ENCODE data around the gene IFNK.

The IFNK gene

DNA sequence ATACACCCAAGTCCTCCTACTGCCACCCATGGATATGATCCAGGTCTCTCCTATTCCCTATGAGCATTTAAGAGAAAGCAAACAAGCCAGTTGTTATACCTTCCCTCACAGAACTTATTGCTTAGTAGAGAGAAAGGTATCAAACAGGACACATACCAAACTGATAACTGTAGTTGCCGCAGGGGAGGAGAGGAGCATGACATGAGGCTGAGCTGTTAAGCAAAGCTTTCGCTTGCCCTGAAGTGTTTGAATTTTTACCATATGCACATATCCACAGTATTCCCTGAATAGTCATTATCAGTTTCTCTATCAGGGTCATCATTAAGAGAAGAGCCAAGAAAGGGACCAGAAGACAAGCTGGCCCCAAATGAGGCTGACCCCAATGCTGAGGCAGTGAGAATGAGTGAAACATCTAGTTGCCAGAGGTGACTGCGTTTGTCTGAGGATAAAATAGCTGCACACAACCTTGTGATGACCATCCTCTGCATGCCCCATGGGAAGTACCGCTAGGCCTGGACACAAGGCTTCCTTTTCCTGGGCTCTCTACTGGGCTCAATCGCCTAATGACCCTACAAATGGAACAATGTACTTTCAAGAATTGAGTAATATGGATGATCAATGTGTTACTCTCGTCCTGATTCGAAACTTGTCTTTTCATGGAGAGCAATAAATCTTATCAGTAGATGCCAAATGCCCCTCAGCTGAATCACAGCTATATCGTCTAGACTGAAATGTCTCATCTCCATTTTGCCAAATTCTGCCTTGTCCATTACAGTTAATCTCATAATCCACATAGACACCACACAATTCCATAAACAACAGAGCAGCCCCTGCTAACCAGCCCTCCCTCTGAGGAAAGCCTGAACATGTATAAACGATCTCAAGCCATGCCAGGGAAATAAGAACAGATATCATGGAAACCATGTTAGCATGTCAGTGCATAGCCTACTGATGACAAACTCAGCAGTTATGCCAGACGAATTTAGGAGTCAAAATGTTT is 4.3 kb upstream of the IFNK start:
- no peak overlapping the region for H3K4me3 ChIP-seq (ENCODE audit: control insufficient read depth, low read depth, low read length)
- no peak for DNase-seq (ENCODE audit: low read depth)
- TF ChIP-seq, protein P1, sequence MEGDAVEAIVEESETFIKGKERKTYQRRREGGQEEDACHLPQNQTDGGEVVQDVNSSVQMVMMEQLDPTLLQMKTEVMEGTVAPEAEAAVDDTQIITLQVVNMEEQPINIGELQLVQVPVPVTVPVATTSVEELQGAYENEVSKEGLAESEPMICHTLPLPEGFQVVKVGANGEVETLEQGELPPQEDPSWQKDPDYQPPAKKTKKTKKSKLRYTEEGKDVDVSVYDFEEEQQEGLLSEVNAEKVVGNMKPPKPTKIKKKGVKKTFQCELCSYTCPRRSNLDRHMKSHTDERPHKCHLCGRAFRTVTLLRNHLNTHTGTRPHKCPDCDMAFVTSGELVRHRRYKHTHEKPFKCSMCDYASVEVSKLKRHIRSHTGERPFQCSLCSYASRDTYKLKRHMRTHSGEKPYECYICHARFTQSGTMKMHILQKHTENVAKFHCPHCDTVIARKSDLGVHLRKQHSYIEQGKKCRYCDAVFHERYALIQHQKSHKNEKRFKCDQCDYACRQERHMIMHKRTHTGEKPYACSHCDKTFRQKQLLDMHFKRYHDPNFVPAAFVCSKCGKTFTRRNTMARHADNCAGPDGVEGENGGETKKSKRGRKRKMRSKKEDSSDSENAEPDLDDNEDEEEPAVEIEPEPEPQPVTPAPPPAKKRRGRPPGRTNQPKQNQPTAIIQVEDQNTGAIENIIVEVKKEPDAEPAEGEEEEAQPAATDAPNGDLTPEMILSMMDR (conservative IDR thresholded peaks at IDR 0.05; ENCODE audit: control insufficient read depth, insufficient read depth, low read depth, low read length) = no peak

DNA sequence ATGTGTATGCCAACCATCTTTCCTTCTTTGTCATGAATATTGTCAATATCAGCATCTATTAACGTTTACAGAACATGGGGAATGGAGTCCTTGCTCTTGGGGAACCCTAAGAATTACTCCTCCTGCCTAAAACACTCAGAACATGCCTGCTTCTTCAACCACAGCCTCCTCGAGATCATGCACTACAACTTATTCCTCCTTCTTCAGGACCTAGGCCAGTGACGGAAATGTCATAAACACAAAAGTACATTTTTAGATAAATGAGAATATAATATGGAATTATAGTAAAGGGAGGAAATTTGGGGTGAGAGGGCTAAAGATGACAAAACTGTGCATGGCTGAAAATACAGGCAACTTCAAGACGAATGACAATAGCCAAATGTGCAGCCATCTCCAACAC is 3.1 kb upstream of the IFNK start:
- TF ChIP-seq, protein P1 (conservative IDR thresholded peaks at IDR 0.05; ENCODE audit: control insufficient read depth, insufficient read depth, low read depth, low read length) = no peak
- no peak overlapping the region for H3K4me3 ChIP-seq (ENCODE audit: control insufficient read depth, low read depth, low read length)
- no peak for DNase-seq (ENCODE audit: low read depth)

DNA sequence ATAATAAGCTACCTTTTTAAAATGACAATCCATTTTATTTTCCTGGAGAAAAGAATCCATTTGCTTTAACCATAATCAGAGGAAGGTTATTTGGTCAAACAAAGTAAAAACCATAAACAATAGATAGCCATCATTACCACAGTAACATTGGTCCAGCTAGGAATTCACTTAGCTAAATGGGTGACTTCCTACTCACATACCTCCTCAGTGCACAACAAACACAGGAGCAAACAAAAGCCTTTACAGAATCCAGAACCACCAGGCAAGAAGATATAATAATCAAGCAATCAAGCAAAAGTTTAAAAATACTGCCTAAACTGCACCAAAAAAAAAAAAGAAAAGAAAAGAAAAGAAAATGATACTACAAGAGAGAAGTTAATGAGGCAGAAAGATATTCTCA is 949 bp upstream of the IFNK start:
- DNase-seq (ENCODE audit: low read depth) = no peak
- no peak overlapping the region for H3K4me3 ChIP-seq (ENCODE audit: control insufficient read depth, low read depth, low read length)
- TF ChIP-seq, protein P1 (conservative IDR thresholded peaks at IDR 0.05; ENCODE audit: control insufficient read depth, insufficient read depth, low read depth, low read length) = no peak

DNA sequence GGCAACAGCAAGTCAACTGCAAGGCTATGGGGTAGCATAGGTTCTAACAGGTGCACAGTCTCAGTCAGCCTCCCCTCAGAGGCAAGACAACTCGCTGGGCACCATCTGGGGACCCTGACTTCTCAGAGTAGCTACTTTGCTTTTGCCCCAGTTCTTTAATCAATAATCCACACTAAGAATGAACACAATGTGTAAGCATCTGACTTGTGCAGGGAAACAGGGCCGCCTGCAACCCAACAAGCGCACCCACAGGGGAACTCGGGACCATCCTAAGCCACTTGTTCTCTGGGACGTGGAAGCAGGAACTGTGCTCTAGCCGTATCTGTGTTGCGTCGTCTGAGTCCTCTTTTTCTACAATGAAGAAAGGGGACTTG is 3.6 kb downstream of the IFNK start:
- DNase-seq (ENCODE audit: low read depth) = no peak
- TF ChIP-seq, protein P1 (conservative IDR thresholded peaks at IDR 0.05; ENCODE audit: control insufficient read depth, insufficient read depth, low read depth, low read length) = no peak
- no peak overlapping the region for H3K4me3 ChIP-seq (ENCODE audit: control insufficient read depth, low read depth, low read length)

DNA sequence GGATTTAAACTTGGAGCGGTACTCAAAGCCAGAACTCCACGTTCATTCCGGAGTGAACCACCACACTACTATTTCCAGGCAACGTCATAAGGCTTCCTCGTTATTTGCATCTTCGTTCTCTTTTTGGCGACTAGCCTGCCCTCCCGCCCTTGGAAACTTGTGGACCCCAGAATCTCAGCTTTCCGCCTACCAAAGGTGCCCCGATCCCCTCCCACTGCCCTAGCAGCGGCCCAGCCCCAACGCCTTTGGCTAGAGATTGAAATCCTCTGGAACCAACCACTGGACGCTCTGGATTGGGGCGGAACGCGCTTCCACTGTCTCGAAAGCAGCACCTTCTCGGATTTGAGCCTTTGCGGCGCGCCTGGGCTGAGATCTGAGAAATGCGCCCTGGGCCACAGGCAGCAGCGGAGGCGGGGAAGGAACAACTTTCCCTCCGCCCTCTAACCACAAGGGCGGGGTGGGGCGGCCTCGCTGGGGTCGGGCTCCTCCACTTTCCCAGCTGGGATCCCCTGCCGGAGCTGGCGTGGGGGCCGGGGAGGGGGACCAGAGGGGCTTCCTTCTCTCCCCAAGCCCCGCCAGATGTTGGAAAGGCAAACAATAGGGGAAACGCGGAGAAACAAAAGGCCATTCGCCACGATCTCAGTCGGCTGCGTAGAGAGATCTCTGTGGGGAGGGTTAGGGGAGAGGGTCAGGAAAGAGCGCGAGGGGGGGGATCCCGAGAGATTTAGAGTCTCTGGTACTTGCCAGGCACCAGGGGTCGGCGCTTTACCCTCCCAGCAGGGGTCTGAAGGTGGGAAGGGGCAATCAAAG is 4.2 kb downstream of the IFNK start:
- TF ChIP-seq, protein P1 (conservative IDR thresholded peaks at IDR 0.05; ENCODE audit: control insufficient read depth, insufficient read depth, low read depth, low read length) = no peak
- peak; percentile 53 for DNase-seq (ENCODE audit: low read depth)

DNA sequence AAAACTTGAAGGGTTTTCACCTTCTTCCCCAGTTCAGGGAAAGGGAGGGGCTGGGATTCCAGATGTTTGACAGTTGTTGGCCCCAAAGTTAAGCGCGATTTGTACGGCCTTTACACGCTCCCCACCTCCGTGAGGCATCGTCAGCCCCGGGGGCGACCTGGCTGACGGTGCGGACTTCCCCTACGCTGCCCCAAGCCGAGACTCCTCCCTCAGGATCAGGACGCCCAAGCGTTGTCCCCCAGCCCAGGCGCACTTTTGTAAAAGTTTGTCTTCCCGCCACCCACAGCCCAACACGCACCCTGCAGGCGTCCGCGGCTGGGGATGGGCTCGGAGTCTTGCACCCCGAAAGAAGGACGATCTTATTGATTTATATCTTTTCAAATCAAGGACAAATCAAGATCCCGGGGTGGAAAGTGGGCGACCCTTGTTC is 4.8 kb downstream of the IFNK start:
- TF ChIP-seq, protein P1 (conservative IDR thresholded peaks at IDR 0.05; ENCODE audit: control insufficient read depth, insufficient read depth, low read depth, low read length) = no peak
- peak overlapping the region; percentile 48 for H3K4me3 ChIP-seq (ENCODE audit: control insufficient read depth, low read depth, low read length)
- no peak for DNase-seq (ENCODE audit: low read depth)

More for the DNA sequence above, 4.2 kb downstream of the IFNK start:
- peak overlapping the region; percentile 48 for H3K4me3 ChIP-seq (ENCODE audit: control insufficient read depth, low read depth, low read length)
